CD4-positive, alpha-beta T cell treated with Interleukin-21 for 1 hour (primary cell): ENCODE measurements around the gene LITAFD.

ENCODE experiments used
- DNase-seq: peaks from one replicate; pipeline ENCODE4 v3.0.0-alpha.2; 2020

LITAFD gene

GRCh38 chr16:8924214-8924613 lies 42.1 kb downstream of the LITAFD start:
- no peak for DNase-seq

GRCh38 chr16:8925455-8925854 lies 43.3 kb downstream of the LITAFD start:
- DNase-seq: no peak

- DNase-seq: no peak
Measured at GRCh38 chr16:8926827-8927226, 44.7 kb downstream of the LITAFD start.

GRCh38 chr16:8928467-8928957 lies 46.4 kb downstream of the LITAFD start:
- DNase-seq: no peak

GRCh38 chr16:8929086-8929748 lies 47.1 kb downstream of the LITAFD start:
- no peak for DNase-seq

GRCh38 chr16:8931859-8932258 lies 49.7 kb downstream of the LITAFD start:
- DNase-seq: peak; percentile 53

GRCh38 chr16:8934601-8935000 lies 52.5 kb downstream of the LITAFD start:
- DNase-seq: no peak
